Neural progenitor cell (in vitro differentiated cells): ENCODE results near the gene METRNL.

Experiments used
- EZH2phosphoT487 ChIP-seq: fragments of 200-600 bp; sonication (generic); IDR thresholded peaks from 2 replicates; pipeline ENCODE4 v1.6.1; 2017; ENCODE audit warnings: antibody characterized with exemption
- TF ChIP-seq, protein P1 (sequence below): fragments of 200-600 bp; sonication (generic); IDR thresholded peaks from 2 replicates; pipeline ENCODE4 v1.5.1; 2017; ENCODE audit warnings: antibody characterized with exemption, mild to moderate bottlenecking

DNA sequence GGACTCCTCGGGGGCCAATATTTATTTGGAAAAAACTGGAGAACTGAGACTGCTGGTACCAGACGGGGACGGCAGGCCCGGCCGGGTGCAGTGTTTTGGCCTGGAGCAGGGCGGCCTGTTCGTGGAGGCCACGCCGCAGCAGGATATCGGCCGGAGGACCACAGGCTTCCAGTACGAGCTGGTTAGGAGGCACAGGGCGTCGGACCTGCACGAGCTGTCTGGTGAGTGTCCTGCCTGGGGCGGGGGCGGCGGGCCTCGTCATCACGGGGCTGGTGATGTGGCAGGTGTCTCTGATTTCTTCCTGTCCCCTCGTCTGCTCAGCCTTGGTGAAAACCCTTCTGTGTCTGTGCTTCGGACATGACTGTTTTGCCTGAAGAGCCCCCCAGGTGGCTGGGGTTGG, 5.7 kb downstream of the METRNL start:
- TF ChIP-seq, protein P1, sequence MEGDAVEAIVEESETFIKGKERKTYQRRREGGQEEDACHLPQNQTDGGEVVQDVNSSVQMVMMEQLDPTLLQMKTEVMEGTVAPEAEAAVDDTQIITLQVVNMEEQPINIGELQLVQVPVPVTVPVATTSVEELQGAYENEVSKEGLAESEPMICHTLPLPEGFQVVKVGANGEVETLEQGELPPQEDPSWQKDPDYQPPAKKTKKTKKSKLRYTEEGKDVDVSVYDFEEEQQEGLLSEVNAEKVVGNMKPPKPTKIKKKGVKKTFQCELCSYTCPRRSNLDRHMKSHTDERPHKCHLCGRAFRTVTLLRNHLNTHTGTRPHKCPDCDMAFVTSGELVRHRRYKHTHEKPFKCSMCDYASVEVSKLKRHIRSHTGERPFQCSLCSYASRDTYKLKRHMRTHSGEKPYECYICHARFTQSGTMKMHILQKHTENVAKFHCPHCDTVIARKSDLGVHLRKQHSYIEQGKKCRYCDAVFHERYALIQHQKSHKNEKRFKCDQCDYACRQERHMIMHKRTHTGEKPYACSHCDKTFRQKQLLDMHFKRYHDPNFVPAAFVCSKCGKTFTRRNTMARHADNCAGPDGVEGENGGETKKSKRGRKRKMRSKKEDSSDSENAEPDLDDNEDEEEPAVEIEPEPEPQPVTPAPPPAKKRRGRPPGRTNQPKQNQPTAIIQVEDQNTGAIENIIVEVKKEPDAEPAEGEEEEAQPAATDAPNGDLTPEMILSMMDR: no peak
- TF ChIP-seq EZH2phosphoT487: no peak
